C4-2B (cell line): ENCODE results near the gene PMM1.

ENCODE experiments used
- CTCF ChIP-seq: fragments of 450-650 bp; conservative IDR thresholded peaks from 2 replicates; pipeline ENCODE4 v1.5.1; 2017; ENCODE audit warnings: mild to moderate bottlenecking
- ZFX ChIP-seq: fragments of 450-650 bp; IDR thresholded peaks from 2 replicates; pipeline ENCODE4 v1.6.1; 2017

GRCh38 chr22:41608386-41608785, 18.7 kb upstream of the PMM1 start:
- TF ChIP-seq CTCF, result no peak
- TF ChIP-seq ZFX, result no peak
